ENCODE measurements around the gene PRKG1. TPM values are rescaled to one million over a fixed set of nuclear protein-coding genes. Genes with fewer than 3 reads are reported as not detected.
"Not testable (repeated sequence)": the region's sequence is repeated elsewhere in the genome, so short reads cannot be mapped to it uniquely, and the experiment has no call there.

PRKG1 gene
- total RNA-seq, 1 donor, result 67.3 TPM

DNA sequence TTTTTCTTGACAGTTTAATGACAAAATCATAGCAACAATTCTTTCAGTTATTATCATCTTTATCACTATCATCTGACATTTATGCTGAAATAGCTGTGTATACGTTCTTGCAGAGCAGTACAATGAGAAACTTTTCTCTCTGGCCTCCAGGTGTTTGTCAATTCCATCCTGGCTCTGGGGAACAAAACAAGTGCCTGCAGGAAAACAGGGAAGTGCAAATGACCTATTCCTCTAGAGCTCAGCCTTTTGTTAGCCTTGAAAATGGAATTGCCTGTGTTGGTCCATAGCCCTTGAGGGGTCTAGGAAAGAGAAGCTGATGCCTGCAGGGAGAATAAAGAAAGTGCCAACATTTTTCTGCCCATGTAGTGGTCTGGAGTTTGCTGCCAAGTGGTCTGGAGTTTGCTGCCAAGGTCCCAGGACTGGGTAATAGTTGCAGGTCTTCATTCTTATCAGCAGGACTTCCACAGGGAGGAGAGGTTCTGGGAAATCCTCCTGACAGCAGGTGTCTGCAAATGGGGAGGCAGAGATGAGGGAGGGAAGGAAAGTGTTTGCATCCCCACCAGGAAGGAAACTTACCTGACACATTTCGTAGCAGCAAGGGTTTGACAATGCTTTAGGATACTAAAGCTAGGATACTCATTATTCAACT is 635.2 kb downstream of the PRKG1 start:
- no peak for DNase-seq (ENCODE audit: low read depth in 2 of 3, low spot score in 2 of 3)

DNA sequence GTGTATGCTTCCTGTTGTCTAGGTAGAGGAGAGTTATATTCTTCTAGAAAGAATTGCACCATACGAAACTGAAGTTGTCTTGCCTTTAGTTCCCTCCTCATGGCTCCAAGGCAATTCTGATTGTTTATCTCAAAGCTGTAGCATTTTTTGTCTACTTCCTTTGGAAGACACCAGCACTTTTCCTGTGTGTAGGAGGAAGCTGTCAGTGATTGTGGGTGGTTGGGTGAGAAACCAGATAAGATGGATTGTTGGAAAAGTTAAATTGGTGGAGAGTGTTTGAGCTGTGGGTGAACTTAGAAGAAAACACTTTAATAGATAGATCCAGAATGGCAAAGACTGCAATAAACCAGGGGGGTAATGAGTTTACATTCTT is 637.2 kb downstream of the PRKG1 start:
- no peak for DNase-seq (ENCODE audit: low read depth in 2 of 3, low spot score in 2 of 3)

DNA sequence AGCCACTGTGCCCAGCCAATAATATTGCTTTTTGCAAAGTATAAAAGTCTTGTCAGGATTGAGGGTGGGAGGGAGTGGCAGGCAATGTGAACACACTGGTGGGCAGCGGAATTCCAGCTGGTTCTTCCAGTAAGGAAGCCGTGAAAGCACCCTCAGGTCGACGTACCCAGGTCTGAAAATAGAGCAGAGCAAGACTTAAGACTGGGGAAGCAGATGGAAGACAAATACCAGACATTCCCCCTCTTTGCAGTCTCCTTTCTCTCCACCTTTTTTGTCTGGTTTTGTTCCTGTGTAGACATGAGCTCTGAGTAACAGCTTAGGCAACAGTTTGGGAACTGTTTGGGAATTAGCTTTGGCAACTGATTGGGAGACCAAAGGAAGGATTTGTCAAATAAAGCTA is 642.7 kb downstream of the PRKG1 start:
- no peak for DNase-seq (ENCODE audit: low read depth in 2 of 3, low spot score in 2 of 3)

DNA sequence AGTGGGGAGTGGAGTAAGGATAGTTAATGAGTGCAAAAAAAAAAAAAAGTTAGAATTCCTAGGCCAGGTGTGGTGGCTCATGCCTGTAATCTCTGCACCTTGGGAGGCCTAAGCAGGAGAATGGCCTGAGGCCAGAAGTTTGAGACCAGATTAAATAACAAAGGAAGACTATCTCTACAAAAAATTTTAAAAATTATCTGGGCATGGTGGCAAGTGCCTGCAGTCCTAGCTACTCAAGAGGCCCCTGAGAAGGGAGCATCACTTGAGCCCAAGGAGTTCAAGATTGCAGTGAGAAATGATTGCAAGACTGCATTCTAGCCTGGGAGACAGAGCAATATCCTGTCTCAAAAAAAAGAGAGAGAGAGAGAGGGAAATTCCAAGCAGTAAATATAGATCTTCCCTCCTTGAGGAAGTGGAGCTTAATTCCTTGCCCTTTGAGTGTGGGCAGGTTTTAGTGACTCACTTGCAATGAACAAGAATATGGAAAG is 644.6 kb downstream of the PRKG1 start:
- no peak for DNase-seq (ENCODE audit: low read depth in 2 of 3, low spot score in 2 of 3)

DNA sequence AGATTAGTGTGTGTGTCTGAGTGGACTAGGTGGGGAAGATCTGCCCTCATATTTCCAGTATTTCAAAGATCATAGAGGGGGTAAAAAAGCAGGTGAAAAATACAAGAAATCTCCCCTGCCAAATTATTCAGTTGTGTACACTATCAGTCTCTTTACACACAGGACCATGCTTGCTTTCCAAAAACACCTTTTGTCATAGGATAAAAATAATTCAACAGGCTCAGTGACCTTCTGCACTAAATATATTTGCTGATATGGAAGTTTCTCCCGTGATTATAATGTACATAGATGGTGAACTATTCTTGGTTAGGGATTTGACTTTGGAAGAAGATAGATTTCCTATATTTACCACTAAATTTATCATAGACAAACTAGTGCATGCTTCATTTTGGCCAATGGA is 649.8 kb downstream of the PRKG1 start:
- DNase-seq (ENCODE audit: low read depth in 2 of 3, low spot score in 2 of 3), result no peak

DNA sequence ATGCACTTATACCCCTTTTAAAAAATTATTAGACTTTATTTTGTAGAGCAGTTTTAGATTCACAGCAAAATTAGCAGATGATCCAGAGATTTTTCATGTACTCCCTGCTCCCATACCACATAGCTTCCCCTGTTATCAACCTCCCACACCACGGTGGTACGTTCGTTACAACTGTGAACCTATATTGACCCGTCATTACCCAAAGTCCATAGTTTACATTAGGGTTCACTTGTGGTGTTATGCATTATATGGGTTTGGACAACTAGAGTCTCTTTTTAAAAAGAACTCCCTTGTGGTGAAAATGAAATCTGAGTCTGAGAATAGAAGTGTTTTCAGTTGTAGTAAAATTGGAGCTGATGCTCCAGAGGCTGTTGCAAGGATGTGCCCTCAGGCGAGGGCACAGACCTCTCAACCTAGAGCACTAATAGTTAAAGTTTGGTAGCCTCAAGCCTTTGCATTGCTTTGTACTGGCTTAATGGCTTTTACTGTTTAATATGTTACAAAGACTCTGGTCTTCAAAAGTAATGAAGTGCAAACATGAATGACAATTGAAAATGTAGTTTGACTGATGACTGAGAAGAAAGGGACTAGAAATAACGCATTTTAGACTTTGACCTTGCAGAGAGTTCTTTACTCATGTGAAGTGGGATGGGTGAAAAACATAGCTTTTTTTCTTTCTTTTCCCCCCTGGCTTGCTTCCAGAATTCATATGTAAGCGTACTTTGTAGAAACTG is 655.7 kb downstream of the PRKG1 start:
- DNase-seq (ENCODE audit: low read depth in 2 of 3, low spot score in 2 of 3), result no peak

DNA sequence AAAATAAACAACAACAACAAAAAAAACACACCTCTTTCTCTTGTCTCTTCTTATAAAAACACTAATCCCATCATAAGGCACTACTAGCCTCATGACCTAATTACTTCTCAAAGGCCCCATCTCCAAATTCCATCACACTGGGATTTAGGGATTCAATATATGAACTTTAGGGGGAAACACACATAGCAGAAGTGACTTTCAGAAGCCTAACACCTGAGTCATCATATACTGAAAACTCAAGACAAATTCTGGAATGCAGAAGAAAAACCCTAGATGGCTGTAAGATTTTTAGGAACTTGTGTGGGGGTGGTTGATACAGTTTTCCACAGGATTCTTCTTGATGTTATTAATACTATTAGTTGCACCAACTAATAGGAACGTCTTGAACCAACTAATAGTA is 658.8 kb downstream of the PRKG1 start:
- no peak for DNase-seq (ENCODE audit: low read depth in 2 of 3, low spot score in 2 of 3)

DNA sequence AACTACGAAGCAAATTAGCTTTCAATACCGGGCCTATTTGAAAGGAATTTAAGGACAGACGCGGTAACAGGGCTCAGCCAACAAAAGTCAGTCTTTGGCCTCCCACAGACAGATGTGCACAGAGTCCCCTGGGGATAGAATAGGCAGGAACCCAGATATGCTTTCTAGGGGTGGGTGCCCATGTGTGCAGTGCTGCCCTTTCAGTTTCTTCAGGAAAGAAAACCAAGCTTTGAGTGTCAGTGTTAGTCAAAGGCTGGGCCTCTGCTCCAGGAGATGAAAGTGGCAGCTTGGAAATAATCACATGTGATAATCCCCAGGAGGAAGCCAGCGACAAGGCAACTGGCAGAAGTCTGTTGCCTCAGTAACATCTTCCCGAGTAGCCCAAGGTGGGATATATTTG is 668.9 kb downstream of the PRKG1 start:
- DNase-seq (ENCODE audit: low read depth in 2 of 3, low spot score in 2 of 3), result no peak

DNA sequence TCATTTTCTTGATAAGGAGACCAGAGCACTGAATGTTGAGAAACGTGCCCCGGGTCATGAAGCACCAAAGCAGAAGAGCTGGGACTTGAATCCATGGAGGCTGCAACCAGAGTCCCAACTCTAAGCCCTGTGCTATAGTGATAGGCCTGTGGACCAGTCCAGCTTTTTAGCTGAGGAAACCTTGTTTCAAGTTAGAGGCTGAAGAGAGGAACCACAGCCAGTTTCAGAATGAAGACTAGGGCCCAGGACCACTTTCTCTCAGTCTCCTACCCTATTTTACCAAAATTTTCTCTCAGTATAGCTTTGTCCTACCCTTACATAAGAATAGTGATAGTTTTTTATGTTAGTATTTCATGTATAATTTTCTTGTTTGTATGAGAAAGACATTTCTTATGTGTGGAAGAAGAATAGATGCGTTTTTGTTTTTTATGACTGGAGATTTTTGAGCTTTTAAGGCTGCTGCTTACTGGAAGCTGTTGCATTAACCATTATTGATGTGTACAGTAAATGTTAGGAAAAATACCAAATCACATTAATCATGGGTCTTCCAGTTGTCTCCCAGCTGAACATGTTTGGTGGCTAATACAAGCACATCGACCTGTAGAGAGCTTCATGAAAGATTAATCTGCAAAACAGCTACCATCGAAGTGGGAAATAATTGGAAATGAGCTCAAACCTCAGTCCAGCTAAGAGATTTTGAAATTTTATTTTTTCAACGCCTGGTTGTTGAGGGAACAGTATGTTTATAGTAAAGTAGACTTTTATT is 670.1 kb downstream of the PRKG1 start:
- DNase-seq (ENCODE audit: low read depth in 2 of 3, low spot score in 2 of 3), result no peak

DNA sequence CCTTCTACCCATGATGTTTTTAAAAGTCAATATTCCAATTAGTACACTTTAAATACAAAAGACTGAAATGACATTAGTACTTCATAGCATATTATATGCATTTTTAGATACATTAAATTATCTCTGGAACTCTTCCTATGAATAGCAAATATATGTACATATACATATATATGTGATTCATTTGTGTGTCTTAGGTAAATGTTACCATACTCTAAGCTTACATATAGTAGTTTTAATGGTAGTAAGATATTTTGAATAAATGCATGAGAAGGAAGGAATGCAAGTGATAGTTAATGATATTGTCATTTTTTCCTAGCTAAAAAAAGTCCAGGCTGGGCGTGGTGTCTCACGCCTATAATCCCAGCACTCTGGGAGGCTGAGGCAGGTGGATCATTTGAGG is 671.1 kb downstream of the PRKG1 start:
- DNase-seq (ENCODE audit: low read depth in 2 of 3, low spot score in 2 of 3), result no peak

DNA sequence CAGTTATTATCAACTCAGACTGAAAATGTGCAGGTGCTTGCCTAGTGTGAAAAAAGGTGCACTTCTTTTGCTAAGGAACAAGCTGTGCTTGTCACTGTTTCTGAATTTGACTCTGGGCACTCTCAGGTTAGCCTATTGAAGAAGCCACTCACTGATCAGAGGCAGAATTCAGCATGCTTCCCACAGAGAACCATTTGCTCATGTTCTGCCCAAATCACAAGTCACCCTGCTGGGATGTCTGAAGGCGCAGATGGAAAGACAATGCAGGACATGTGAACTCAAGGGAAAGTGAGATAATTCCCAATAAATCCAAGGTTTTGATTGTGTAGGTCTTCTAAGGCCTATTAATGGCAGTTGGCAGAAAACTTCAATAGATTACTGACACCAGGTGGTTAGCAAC is 672.9 kb downstream of the PRKG1 start:
- DNase-seq (ENCODE audit: low read depth in 2 of 3, low spot score in 2 of 3), result no peak

DNA sequence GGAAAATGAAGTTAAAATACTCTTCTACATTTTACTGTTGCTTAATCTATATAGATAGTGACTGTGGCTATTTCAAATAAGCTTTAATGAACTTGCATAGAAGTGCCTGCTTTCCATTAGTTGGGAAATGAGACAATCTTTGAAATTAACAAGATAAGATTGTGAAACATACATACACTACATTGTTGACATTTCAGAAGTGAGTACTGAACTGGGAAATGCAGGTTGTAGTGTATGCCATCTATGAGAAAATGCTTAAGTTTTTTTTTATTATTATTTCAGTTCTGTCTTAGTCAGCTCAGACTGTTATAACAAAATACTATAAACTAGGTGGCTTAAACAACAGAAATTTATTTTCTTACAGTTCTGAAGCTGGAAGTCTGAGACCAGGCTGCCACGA is 674.7 kb downstream of the PRKG1 start:
- no peak for DNase-seq (ENCODE audit: low read depth in 2 of 3, low spot score in 2 of 3)

DNA sequence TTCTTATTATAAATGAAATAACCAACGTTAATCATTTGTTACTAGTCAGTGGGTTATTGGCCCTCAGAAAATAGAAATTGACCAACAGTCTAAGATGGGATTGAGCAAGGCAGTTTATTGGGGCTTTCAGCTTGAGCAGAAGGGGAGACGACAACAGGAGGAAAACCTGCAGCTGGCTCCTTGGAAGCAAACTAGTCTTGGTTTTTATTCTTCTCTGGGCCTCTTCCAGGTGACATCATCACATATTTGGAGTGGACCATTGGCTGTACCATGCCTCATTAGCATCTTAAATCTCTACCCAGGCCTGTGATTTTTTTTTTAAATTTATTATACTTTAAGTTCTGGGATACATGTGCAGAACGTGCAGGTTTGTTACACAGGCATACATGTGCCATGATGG is 684.1 kb downstream of the PRKG1 start:
- DNase-seq (ENCODE audit: low read depth in 2 of 3, low spot score in 2 of 3), result no peak

DNA sequence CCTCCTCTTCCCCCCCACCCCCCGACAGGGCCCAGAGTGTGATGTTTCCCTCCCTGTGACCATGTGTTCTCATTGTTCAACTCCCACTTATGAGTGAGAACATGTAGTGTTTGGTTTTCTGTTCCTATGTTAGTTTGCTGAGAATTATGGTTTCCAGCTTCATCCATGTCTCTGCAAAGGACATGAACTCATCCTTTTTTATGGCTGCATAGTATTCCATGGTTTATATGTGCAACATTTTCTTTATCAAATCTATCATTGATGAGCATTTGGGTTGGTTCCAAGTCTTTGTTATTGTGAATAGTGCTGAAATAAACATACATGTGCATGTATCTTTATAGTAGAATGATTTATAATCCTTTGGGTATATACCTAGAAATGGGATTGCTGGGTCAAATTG is 684.6 kb downstream of the PRKG1 start:
- not testable (repeated sequence) for DNase-seq (ENCODE audit: low read depth in 2 of 3, low spot score in 2 of 3)

DNA sequence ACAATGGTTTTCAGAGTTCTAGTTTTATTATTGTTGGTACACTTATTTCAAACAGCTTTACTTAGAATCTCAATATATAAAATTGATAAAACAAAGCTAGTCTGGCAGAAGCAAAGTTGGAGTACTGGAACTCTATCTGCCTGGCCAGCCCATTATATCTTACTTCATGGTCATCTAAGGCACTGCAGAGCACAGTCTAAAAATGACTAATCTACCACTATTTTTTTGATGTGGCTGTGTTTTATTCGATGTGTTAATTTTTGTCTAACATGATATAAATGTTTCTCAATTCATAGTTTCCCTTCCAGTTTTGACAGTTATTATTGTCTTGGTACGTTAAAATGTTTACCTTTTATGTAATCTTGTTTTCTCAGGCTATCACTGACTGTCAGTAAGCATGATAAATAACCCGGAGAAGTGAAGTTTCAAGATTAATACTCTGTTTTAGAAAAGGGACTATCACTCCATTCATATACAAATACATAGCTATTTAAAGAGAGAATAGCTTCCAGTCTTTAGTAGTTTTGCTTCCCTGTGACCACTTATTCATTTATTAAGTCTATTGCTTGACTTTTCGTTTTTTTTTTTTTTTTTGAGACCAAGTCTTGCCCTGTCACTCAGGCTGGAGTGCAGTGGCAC is 685.7 kb downstream of the PRKG1 start:
- no peak for DNase-seq (ENCODE audit: low read depth in 2 of 3, low spot score in 2 of 3)

DNA sequence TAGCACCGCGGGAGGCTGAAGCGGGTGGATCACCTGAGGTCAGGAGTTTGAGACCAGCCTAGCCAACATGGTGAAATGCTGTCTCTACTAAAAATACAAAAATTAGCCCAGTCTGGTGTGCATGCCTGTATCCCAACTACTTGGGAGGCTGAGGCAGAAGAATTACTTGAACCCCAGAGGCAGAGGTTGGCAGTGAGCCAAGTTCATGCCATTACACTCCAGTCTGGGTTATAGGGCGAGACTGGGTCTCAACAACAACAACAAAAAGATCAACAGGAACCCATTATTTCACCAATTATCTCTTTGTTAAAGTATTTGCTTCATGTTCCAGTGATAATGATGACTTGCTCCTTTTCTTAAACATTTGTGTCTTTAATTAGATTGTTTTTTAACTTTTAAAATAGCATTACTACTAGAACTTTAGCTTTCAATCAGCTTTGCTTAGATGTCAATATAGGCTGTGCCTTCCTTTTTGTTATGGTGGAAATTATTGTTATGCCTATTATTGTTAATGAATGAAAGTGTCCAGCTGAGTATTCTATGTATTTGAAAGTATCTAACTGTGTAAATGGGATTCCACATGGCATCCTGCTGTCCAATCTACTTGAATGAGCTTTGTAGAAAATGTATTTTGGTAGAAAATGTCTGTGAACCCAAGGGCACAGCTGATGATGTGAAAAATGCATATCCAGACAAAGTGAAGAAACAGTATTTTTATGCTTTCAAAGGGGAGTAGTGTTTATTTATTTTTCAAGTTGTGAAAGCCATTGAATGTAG is 686.8 kb downstream of the PRKG1 start:
- DNase-seq (ENCODE audit: low read depth in 2 of 3, low spot score in 2 of 3), result no peak

DNA sequence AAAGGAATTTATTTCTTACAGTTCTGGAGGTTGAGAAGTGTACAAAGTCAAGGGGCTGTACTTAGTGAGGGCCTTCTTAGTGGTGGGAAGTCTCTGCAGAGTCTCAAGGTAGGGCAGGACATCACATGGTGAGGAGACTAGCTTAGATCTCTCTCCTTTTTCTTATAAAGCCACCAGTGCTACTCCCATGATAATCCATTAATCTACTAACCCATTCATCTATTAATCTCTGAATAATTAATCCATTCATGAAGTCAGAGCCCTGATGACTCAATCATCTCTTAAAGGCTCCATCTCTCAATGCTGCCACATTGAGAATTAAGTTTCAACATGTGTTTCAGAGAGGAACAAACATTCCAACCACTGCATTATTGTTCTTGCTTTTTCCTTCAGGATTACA is 689.5 kb downstream of the PRKG1 start:
- no peak for DNase-seq (ENCODE audit: low read depth in 2 of 3, low spot score in 2 of 3)

DNA sequence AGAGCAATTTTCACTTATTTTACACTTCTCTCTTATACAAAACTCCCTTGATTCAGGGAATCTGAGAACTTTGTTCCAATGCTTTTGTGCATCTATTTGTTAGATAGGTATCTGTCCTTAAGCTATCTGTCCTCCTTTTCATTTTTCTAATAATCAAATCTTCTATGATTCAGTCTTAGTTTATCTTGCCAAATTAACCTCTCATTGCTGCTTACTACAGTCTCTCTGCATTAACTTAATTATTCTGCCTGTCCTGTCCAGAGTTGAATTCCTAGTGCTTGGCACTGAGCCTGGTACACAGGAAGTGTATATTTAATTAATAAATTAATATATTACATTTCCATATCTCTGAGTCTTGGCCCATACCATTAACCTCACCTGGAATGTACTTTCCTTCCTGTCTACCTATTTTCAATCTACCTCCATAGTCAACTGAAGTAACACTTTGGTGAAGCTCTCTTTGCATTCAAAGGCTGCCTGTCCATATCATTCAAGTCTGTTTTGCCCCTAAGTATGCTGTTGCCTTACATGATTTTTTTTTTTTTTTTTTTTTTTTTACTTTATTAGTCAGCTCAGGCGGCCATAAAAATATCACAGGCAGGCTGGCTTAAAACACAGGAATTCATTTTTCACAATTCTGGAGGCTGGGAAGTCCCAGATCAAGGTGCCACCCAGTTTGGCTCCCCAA is 691.1 kb downstream of the PRKG1 start:
- DNase-seq (ENCODE audit: low read depth in 2 of 3, low spot score in 2 of 3), result no peak

DNA sequence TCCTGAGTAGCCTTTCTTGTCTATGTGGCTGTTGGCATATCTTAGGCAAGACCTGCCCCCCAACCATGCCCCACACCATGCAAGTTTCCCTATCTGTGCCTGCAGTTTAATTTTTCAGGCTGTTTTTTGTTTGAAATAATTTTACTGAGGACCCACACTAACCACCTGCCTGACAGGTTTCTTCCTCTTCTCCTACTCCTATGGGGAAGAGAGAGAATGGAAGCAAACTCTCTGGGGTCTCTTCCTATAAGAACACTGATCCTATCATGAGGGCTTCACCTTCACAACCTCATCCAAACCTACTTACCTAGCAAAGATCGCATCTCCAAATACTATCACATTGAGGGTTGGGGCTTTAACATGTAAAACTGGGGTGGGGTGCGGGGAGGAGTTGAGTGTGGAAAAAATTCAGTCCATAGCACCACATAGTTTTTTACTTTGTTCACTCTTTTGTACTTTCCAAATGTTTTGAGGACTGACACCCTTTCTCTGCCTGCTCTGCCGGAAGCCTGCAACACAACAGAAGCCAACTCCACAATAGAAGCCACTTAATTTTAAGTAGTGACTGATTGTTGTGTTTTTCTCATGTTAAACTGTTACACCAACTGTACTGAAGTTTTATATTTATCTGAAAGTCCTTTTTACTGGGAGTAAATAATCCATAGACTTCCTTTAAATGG is 692.3 kb downstream of the PRKG1 start:
- DNase-seq (ENCODE audit: low read depth in 2 of 3, low spot score in 2 of 3), result no peak
